Esophagus muscularis mucosa (tissue), 4 donors: ENCODE measurements around the gene CLP1.

Experiments used
- CTCF ChIP-seq, 3 experiments: fragments of 200-600 bp in 2 of 3; fragments of 450-650 bp in 1 of 3; sonication (generic) in 2 of 3; IDR thresholded peaks; one replicate each; pipeline ENCODE4 v1.5.1; 2017 to 2019; ENCODE audit warnings: antibody characterized with exemption in 3 of 3, mild to moderate bottlenecking in 2 of 3, moderate library complexity in 1 of 3
- EP300 ChIP-seq: sonication (generic); formaldehyde crosslinking; IDR thresholded peaks from one replicate; pipeline ENCODE4 v1.6.1; 2017; ENCODE audit warnings: antibody characterized with exemption
- POLR2A ChIP-seq: fragments of 450-650 bp; IDR thresholded peaks from one replicate; pipeline ENCODE4 v1.6.1; 2017; ENCODE audit warnings: antibody characterized with exemption, moderate library complexity, mild to moderate bottlenecking, low read depth
- POLR2AphosphoS5 ChIP-seq, 2 donors: sonication (generic); formaldehyde crosslinking; IDR thresholded peaks; one replicate each; pipeline ENCODE4 v1.6.1; 2017; ENCODE audit warnings: antibody characterized with exemption in 2 of 2

- TF ChIP-seq CTCF (IDR thresholded peaks at IDR 0.05) (no peak), EP300 (no peak), POLR2A (no peak), POLR2AphosphoS5 (IDR thresholded peaks at IDR 0.05) (no peak)
Observed at GRCh38 chr11:57630171-57630570, 27.4 kb upstream of the CLP1 start.
